HepG2 (cell line): ENCODE results near the gene UBQLN1. TPM values are rescaled to one million over a fixed set of nuclear protein-coding genes. Genes with fewer than 3 reads are reported as not detected.

Experiments used
- GTF3A ChIP-seq: sonication (generic); formaldehyde crosslinking; conservative IDR thresholded peaks from 2 replicates; pipeline ENCODE4 v1.4.0; 2020; ENCODE audit warnings: mild to moderate bottlenecking, missing genetic modification reagents
- HOXD1 ChIP-seq: sonication (generic); formaldehyde crosslinking; IDR thresholded peaks from 2 replicates; pipeline ENCODE4 v1.5.0; 2020; ENCODE audit warnings: missing genetic modification reagents
- MTF2 ChIP-seq: sonication (generic); formaldehyde crosslinking; IDR thresholded peaks from 2 replicates; pipeline ENCODE4 v1.5.0; 2020; ENCODE audit warnings: missing genetic modification reagents, borderline replicate concordance
- NR3C1 ChIP-seq: sonication (generic); formaldehyde crosslinking; IDR thresholded peaks from 2 replicates; pipeline ENCODE4 v1.4.0; 2020; ENCODE audit warnings: missing genetic modification reagents
- PAF1 ChIP-seq: IDR thresholded peaks from 2 replicates; pipeline ENCODE4 v1.6.1; 2016; ENCODE audit warnings: missing genetic modification reagents, missing compliant biosample characterization
- PPARG ChIP-seq: conservative IDR thresholded peaks from 2 replicates; pipeline ENCODE4 v1.6.1; 2016; ENCODE audit warnings: missing biosample characterization, missing genetic modification reagents
- RBM39 ChIP-seq: fragments of 200-400 bp; formaldehyde crosslinking; IDR thresholded peaks from one replicate; pipeline ENCODE4 v1.6.1; 2018; ENCODE audit warnings: antibody characterized with exemption, mild to moderate bottlenecking, low read depth, low read length; ENCODE audit not compliant: poor library complexity, severe bottlenecking
- SAFB2 ChIP-seq: sonication (generic); formaldehyde crosslinking; IDR thresholded peaks from 2 replicates; pipeline ENCODE4 v1.5.1; 2020; ENCODE audit warnings: missing genetic modification reagents, low read depth, mild to moderate bottlenecking, borderline replicate concordance
- SMC3 ChIP-seq: IDR thresholded peaks from 2 replicates; pipeline ENCODE4 v1.6.1; 2011; ENCODE audit warnings: low read length, improper control_type of control experiment
- TCF7L2 ChIP-seq: IDR thresholded peaks from 2 replicates; pipeline ENCODE4 v1.6.1; 2011; ENCODE audit warnings: mild to moderate bottlenecking, low read depth, low read length, moderate library complexity
- XRCC5 ChIP-seq: fragments of 200-400 bp; formaldehyde crosslinking; optimal IDR thresholded peaks from 2 replicates; pipeline ENCODE3; 2017; ENCODE audit warnings: mild to moderate bottlenecking, low read length
- ZFAT ChIP-seq: sonication (generic); formaldehyde crosslinking; conservative IDR thresholded peaks from 2 replicates; pipeline ENCODE4 v1.8.1; 2023; ENCODE audit warnings: missing genetic modification reagents, inconsistent platforms
- ZKSCAN1 ChIP-seq: fragments of 150-350 bp; IDR thresholded peaks from 2 replicates; pipeline ENCODE4 v1.6.1; 2014; ENCODE audit warnings: low read length
- ZNF138 ChIP-seq: sonication (generic); formaldehyde crosslinking; IDR thresholded peaks from 2 replicates; pipeline ENCODE4 v1.5.0; 2020; ENCODE audit warnings: mild to moderate bottlenecking, low read depth, missing genetic modification reagents
- ZNF546 ChIP-seq: sonication (generic); formaldehyde crosslinking; conservative IDR thresholded peaks from 2 replicates; pipeline ENCODE4 v1.8.1; 2023; ENCODE audit warnings: mild to moderate bottlenecking, missing genetic modification reagents
- ZNF670 ChIP-seq: sonication (generic); formaldehyde crosslinking; IDR thresholded peaks from 2 replicates; pipeline ENCODE4 v1.8.0; 2022; ENCODE audit warnings: mild to moderate bottlenecking, missing genetic modification reagents, borderline replicate concordance
- polyA plus RNA-seq, 8 experiments: library from polyadenylated mRNA; depleted of rRNA in 3 of 8; stranded (reverse) in 7 of 8; unstranded in 1 of 8; fragments of >200 nt; fragmentation: Illumina TruSeq in 4 of 8; extraction: Trizol in 4 of 8; gene quantifications; 2 replicates each; pipeline versions ENCODE4 v1.2.1 to v1.2.3, GENCODE V29; 2011 to 2016; ENCODE audit warnings: low read depth in 4 of 8, missing spikeins in 1 of 8, mixed read lengths in 1 of 8; ENCODE audit not compliant: insufficient read depth in 1 of 8
- total RNA-seq, 5 experiments: library from RNA; depleted of rRNA; stranded (reverse); fragments of >200 nt; fragmentation: Illumina TruSeq; extraction: Trizol; gene quantifications; 2 replicates each; pipeline ENCODE4 v1.2.3, GENCODE V29; 2016; ENCODE audit warnings: low read depth in 1 of 5
- TF ChIP-seq, protein P1 (sequence below): sonication (generic); formaldehyde crosslinking; IDR thresholded peaks from 2 replicates; pipeline ENCODE4 v1.8.0; 2023; ENCODE audit warnings: mild to moderate bottlenecking, missing genetic modification reagents
- TF ChIP-seq, protein P2 (sequence below): sonication (generic); formaldehyde crosslinking; IDR thresholded peaks from 2 replicates; pipeline ENCODE4 v1.5.0; 2020; ENCODE audit warnings: missing genetic modification reagents, mild to moderate bottlenecking, borderline replicate concordance
- TF ChIP-seq, protein P3 (sequence below): sonication (generic); formaldehyde crosslinking; IDR thresholded peaks from 2 replicates; pipeline ENCODE4 v1.4.0; 2020; ENCODE audit warnings: missing genetic modification reagents
- TF ChIP-seq, protein P4 (sequence below): sonication (generic); formaldehyde crosslinking; conservative IDR thresholded peaks from 2 replicates; pipeline ENCODE4 v1.4.0; 2020; ENCODE audit warnings: mild to moderate bottlenecking, missing genetic modification reagents, moderate library complexity

The UBQLN1 gene
- total and polyA plus RNA-seq, 2 of the 13 experiments (the other 11 are each of a cell fraction or from before 2014, with no cell fraction given), result 78.1 to 83.8 TPM

DNA sequence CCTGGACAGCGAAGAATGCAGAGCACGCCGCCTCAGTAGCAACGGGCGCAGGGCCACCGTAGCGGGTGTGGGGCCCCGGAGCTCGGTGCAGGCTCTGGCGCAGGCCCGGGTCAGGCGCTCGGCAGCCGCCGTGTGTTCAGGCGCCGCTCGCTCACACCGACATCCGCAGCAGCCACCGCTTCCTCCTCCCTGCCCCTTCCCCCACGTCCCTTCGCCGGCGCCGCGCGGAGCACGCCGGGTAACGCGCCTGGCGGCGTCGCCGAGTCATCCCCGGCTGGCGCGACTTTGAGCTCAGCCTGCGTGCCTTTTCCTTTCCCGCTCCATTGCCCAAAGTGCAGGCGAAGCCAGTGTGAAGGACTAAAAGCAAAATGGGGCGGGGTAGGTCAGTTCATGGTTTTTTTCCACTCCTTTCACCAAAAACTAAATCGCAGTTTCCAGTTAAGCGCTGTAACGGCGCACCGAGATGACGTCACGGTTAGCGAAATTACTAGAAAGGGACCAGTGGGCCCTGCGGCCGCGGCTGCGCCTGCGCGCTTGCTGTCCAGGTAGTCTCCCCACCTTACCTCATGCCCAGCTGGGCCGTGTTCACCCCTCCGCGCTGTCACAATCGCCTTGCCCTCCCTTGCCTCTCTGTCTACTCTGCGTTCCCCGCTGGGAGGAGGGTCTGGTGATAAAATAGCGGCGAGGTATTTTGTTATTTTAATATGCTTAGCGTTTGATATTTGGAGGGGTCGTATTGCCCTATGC lies at the start of gene UBQLN1 (continued):
- TF ChIP-seq, protein P1, sequence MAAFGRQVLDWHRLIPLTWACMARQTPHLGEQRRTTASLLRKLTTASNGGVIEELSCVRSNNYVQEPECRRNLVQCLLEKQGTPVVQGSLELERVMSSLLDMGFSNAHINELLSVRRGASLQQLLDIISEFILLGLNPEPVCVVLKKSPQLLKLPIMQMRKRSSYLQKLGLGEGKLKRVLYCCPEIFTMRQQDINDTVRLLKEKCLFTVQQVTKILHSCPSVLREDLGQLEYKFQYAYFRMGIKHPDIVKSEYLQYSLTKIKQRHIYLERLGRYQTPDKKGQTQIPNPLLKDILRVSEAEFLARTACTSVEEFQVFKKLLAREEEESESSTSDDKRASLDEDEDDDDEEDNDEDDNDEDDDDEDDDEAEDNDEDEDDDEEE (CRISPR knock-in tag), result no peak; the same call in 1 of the 2 replicates
- TF ChIP-seq ZNF670, result peak; percentile 58; the same call in 1 of the 2 replicates
- no peak for TF ChIP-seq GTF3A (CRISPR knock-in tag)
- no peak; the same call in 1 of the 2 replicates for TF ChIP-seq ZNF546 (CRISPR knock-in tag)
- peak; percentile 63 for TF ChIP-seq HOXD1
- TF ChIP-seq PAF1 (CRISPR knock-in tag), result no peak
- peak; percentile 67 for TF ChIP-seq SAFB2 (CRISPR knock-in tag)
- 0 out of 2 replicates have a peak, but pooled peaks have one; percentile 21 for TF ChIP-seq MTF2
- TF ChIP-seq TCF7L2, result no peak
- TF ChIP-seq XRCC5, result no peak
- no peak for TF ChIP-seq SMC3
- peak; percentile 77; the same call in 1 of the 2 replicates for TF ChIP-seq ZNF138 (CRISPR knock-in tag)
- TF ChIP-seq RBM39, result peak; percentile 30
- TF ChIP-seq, protein P2, sequence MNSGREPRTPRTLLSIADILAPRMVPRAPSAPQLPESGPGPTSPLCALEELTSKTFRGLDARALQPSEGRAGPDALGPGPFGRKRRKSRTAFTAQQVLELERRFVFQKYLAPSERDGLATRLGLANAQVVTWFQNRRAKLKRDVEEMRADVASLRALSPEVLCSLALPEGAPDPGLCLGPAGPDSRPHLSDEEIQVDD (CRISPR knock-in tag), result no peak
- TF ChIP-seq, protein P3, sequence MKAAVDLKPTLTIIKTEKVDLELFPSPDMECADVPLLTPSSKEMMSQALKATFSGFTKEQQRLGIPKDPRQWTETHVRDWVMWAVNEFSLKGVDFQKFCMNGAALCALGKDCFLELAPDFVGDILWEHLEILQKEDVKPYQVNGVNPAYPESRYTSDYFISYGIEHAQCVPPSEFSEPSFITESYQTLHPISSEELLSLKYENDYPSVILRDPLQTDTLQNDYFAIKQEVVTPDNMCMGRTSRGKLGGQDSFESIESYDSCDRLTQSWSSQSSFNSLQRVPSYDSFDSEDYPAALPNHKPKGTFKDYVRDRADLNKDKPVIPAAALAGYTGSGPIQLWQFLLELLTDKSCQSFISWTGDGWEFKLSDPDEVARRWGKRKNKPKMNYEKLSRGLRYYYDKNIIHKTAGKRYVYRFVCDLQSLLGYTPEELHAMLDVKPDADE (CRISPR knock-in tag), result no peak
- no peak for TF ChIP-seq PPARG (CRISPR knock-in tag)
- no peak for TF ChIP-seq NR3C1 (CRISPR knock-in tag)
- TF ChIP-seq ZFAT (CRISPR knock-in tag), result no peak; the same call in 1 of the 2 replicates
- TF ChIP-seq, protein P4, sequence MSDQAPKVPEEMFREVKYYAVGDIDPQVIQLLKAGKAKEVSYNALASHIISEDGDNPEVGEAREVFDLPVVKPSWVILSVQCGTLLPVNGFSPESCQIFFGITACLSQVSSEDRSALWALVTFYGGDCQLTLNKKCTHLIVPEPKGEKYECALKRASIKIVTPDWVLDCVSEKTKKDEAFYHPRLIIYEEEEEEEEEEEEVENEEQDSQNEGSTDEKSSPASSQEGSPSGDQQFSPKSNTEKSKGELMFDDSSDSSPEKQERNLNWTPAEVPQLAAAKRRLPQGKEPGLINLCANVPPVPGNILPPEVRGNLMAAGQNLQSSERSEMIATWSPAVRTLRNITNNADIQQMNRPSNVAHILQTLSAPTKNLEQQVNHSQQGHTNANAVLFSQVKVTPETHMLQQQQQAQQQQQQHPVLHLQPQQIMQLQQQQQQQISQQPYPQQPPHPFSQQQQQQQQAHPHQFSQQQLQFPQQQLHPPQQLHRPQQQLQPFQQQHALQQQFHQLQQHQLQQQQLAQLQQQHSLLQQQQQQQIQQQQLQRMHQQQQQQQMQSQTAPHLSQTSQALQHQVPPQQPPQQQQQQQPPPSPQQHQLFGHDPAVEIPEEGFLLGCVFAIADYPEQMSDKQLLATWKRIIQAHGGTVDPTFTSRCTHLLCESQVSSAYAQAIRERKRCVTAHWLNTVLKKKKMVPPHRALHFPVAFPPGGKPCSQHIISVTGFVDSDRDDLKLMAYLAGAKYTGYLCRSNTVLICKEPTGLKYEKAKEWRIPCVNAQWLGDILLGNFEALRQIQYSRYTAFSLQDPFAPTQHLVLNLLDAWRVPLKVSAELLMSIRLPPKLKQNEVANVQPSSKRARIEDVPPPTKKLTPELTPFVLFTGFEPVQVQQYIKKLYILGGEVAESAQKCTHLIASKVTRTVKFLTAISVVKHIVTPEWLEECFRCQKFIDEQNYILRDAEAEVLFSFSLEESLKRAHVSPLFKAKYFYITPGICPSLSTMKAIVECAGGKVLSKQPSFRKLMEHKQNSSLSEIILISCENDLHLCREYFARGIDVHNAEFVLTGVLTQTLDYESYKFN (CRISPR knock-in tag), result no peak
- no peak for TF ChIP-seq ZKSCAN1
